Stimulated activated memory B cell treated with anti-CD40 and anti-IgM and Interleukin-4, amounts not matched to agents 10 μg/mL and 1 μg/mL and 100 μg/mL, for 72 hours (primary cell): ENCODE measurements around the gene RPH3AL.
"Not testable (repeated sequence)": the region's sequence is repeated elsewhere in the genome, so short reads cannot be mapped to it uniquely, and the experiment has no call there.

Source experiments
- ATAC-seq: fragments of 150-1000 bp; cut with Tn5 transposase; 2 replicates; pipeline ENCODE4 v1.10.0; 2021
- H3K27ac Mint-ChIP-seq: one replicate; pipeline ENCODE4 v1.8.0; 2022; ENCODE audit warnings: mild to moderate bottlenecking, mixed read lengths
- H3K27me3 Mint-ChIP-seq: one replicate; pipeline ENCODE4 v1.8.0; 2022; ENCODE audit warnings: mixed read lengths
- H3K36me3 Mint-ChIP-seq: one replicate; pipeline ENCODE4 v1.8.0; 2022; ENCODE audit warnings: mixed read lengths
- H3K4me1 Mint-ChIP-seq: one replicate; pipeline ENCODE4 v1.8.0; 2022; ENCODE audit warnings: mixed read lengths
- H3K4me3 Mint-ChIP-seq: one replicate; pipeline ENCODE4 v1.8.0; 2022; ENCODE audit warnings: mild to moderate bottlenecking, moderate library complexity, mixed read lengths
- H3K9me3 Mint-ChIP-seq: one replicate; pipeline ENCODE4 v1.8.0; 2022; ENCODE audit warnings: mixed read lengths

The RPH3AL gene

GRCh38 chr17:366657-367615, 14.3 kb upstream of the RPH3AL start:
- Mint-ChIP-seq H3K4me1 (peaks cover 16% of the 10 kb centered on the region), H3K27me3 (peaks cover 25% of the 10 kb centered on the region), H3K36me3 (peaks cover 22% of the 10 kb centered on the region)
- not testable (repeated sequence) for H3K4me3 Mint-ChIP-seq, H3K27ac Mint-ChIP-seq, ATAC-seq, H3K9me3 Mint-ChIP-seq

- H3K9me3 Mint-ChIP-seq = peaks cover 9% of the 10 kb centered on the region
- H3K27me3 Mint-ChIP-seq = peaks cover 25% of the 10 kb centered on the region
- peaks cover 16% of the 10 kb centered on the region for H3K4me1 Mint-ChIP-seq
- H3K4me3 Mint-ChIP-seq = no peak overlapping the region
- no peak overlapping the region for H3K27ac Mint-ChIP-seq
- H3K36me3 Mint-ChIP-seq = peaks cover 18% of the 10 kb centered on the region
- no peak for ATAC-seq
Measured at GRCh38 chr17:364766-365165, 12.2 kb upstream of the RPH3AL start.

- Mint-ChIP-seq H3K27me3 (peaks cover 25% of the 10 kb centered on the region), H3K9me3 (peaks cover 9% of the 10 kb centered on the region), H3K27ac (no peak overlapping the region), H3K4me1 (peaks cover 16% of the 10 kb centered on the region), H3K4me3 (no peak overlapping the region), H3K36me3 (peaks cover 13% of the 10 kb centered on the region)
- no peak for ATAC-seq
Measured at GRCh38 chr17:364308-364707, 11.7 kb upstream of the RPH3AL start.

- H3K9me3 Mint-ChIP-seq = no peaks in the 10 kb centered on the region
- H3K36me3 Mint-ChIP-seq = peaks cover under 1% of the 10 kb centered on the region
- no peak overlapping the region for H3K27ac Mint-ChIP-seq
- no peak for ATAC-seq
- H3K4me1 Mint-ChIP-seq = peaks cover 16% of the 10 kb centered on the region
- peaks cover 25% of the 10 kb centered on the region for H3K27me3 Mint-ChIP-seq
- no peak overlapping the region for H3K4me3 Mint-ChIP-seq
Measured at GRCh38 chr17:362721-363120, 10.1 kb upstream of the RPH3AL start.

DNA sequence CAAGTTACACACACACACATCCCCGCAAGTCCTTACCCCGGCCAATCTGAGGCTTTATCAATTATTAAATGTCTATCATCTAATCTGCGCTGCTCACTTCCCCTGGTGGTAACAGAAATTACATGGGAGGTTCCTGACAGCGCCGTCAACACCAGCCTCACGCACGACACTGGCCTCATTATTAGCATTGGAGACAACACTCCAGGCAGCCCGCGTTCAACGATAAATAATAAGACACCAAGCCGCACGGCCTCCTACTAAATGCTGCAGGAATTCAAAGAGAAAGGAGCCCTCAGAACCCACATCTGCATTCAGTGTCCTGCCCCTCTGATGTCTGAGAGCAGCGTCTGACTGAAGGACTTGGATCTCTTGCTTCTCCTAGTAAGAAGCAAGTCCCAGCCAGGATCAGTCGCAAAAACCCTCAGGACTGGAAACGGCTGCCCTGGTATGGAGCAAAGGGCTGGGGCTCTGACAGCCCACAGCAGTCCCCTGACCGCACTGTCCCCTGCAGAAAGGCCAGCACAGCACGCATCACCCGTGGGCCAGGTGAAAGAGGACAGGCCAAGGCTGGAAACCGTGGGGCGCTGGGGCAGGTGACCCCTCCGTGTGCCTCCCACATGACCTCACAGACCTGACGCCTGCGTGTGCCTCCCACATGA, 7.6 kb upstream of the RPH3AL start:
- no peak for ATAC-seq
- H3K27ac Mint-ChIP-seq = no peak overlapping the region
- no peaks in the 10 kb centered on the region for H3K36me3 Mint-ChIP-seq
- no peak overlapping the region for H3K4me3 Mint-ChIP-seq
- no peaks in the 10 kb centered on the region for H3K9me3 Mint-ChIP-seq
- peaks cover 16% of the 10 kb centered on the region for H3K27me3 Mint-ChIP-seq
- peaks cover 7% of the 10 kb centered on the region for H3K4me1 Mint-ChIP-seq

- Mint-ChIP-seq H3K9me3 (no peaks in the 10 kb centered on the region), H3K27ac (no peak overlapping the region), H3K27me3 (peaks cover under 1% of the 10 kb centered on the region), H3K4me3 (no peak overlapping the region), H3K4me1 (no peaks in the 10 kb centered on the region), H3K36me3 (no peaks in the 10 kb centered on the region)
- ATAC-seq = no peak
Measured at GRCh38 chr17:358491-359151, 6.0 kb upstream of the RPH3AL start.

DNA sequence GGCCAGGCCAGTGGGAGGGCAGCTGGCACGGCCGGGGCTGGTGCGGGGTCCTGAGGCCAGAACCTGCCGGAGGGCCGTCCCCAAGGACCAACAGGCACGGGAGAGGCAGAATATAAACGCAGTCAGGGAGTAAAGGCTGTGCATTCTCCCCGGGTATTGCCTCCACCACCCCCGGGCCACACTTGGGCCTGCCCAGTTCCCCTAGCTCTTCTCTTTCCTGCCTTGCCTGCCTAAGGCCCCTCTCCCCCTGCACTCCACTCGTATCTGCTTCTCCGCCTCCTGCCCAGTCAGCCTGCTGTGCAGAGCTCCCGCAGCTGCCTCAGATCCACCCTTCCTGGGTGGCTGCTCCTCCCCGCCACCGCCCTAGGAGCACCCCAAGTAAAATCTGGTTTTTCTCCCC, 5.0 kb upstream of the RPH3AL start:
- H3K4me3 Mint-ChIP-seq = no peak overlapping the region
- ATAC-seq = no peak
- H3K27ac Mint-ChIP-seq = no peak overlapping the region
- H3K9me3 Mint-ChIP-seq = no peaks in the 10 kb centered on the region
- peaks cover under 1% of the 10 kb centered on the region for H3K27me3 Mint-ChIP-seq
- H3K36me3 Mint-ChIP-seq = no peaks in the 10 kb centered on the region
- no peaks in the 10 kb centered on the region for H3K4me1 Mint-ChIP-seq

DNA sequence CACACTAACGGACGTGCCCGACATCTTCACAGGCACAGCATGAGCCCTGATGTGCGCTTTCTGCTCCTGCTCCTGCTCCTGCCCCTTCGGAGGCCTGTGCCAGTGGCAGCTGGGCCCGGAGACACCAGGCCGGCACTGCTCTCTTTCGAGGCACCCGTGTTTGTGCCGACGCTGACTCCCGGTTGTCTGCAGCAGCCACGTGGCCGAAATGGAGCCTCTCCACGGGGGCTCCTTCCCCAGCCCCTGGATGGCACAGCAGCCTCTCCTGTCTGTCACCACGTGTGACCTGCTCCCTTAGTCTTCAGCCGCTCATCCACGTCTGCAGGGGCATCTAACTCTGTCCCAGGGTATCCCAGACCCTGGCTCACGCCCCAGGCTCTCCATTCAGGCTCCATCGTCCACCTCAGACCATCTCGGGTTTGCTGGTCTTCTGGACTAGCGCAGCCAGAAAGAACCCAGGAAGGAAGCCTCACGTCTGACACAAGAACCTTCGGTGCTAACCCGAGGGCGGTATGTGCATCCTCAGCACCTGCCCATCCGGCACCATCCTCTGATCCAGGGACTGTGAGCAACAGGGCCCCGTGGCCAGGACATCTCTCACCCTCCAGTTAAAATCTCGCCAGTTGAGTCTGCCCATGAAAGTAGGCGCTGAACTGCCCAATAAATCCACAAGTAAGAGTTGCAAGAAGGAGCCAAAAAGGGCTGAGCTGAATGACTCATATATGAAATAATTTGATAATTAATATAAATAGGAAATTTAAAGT, 4.2 kb upstream of the RPH3AL start:
- no peaks in the 10 kb centered on the region for H3K4me1 Mint-ChIP-seq
- no peak for ATAC-seq
- H3K27me3 Mint-ChIP-seq = peaks cover 8% of the 10 kb centered on the region
- H3K4me3 Mint-ChIP-seq = no peak overlapping the region
- no peaks in the 10 kb centered on the region for H3K9me3 Mint-ChIP-seq
- no peaks in the 10 kb centered on the region for H3K36me3 Mint-ChIP-seq
- H3K27ac Mint-ChIP-seq = no peak overlapping the region

GRCh38 chr17:354651-355556, 2.3 kb upstream of the RPH3AL start:
- ATAC-seq = no peak

DNA sequence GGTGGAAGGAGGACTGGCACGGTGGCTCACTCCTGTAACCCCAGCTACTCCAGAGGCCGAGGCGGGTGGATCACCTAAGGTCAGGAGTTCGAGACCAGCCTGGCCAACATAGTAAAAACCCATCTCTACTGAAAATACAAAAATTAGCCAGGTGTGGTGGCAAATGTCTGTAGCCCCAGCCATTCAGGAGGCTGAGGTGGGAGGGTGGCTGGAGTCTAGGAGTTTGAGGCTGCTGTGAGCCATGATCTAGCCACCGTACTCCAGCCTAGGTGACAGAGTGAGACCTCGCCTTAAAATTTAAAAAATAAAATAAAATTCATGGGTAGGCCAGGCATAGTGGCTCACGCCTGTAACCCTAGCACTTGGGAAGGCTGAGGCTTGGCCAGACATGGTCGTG, 1.2 kb upstream of the RPH3AL start:
- Mint-ChIP-seq H3K27me3 (peaks cover 21% of the 10 kb centered on the region), H3K4me1 (peaks cover 12% of the 10 kb centered on the region), H3K9me3 (no peaks in the 10 kb centered on the region), H3K27ac (no peak overlapping the region), H3K4me3 (no peak overlapping the region), H3K36me3 (no peaks in the 10 kb centered on the region)
- ATAC-seq = no peak

More at GRCh38 chr17:354651-355556, 2.3 kb upstream of the RPH3AL start:
- Mint-ChIP-seq H3K9me3 (no peaks in the 10 kb centered on the region), H3K4me3 (no peak overlapping the region), H3K27ac (no peak overlapping the region), H3K36me3 (no peaks in the 10 kb centered on the region), H3K27me3 (peaks cover 21% of the 10 kb centered on the region), H3K4me1 (peaks cover 12% of the 10 kb centered on the region)

DNA sequence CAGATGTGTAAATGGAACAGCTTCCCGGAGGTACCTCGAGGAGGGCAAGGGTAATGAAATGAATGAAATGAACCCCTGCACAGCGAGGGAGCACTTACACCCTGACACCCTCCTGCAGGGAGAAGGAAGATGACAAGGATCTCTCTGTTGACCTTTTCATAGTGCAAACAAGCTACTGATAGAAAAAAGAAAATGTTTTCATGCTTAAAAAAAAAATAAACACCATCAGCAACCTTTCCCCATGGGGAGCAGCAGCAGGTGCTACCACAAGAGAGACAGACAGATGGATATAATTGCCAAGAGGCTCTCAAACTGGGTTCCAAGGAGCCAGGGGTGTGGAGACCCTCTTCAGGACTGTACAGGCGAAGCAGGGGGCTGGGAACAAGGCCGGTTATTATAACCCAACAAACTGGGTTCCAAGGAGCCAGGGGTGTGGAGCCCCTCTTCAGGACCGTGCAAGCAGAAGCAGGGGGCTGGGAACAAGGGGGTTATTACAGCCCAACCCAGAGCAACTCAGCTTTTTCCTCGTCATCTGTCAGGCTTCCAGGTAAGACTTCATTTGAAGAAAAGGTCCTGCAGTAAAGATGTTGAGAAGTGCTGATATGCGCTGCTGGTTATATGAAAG, 718 bp upstream of the RPH3AL start:
- Mint-ChIP-seq H3K4me1 (peaks cover 12% of the 10 kb centered on the region), H3K4me3 (no peak overlapping the region), H3K9me3 (no peaks in the 10 kb centered on the region), H3K36me3 (no peaks in the 10 kb centered on the region), H3K27me3 (peaks cover 21% of the 10 kb centered on the region), H3K27ac (no peak overlapping the region)
- peak; percentile 55 for ATAC-seq

DNA sequence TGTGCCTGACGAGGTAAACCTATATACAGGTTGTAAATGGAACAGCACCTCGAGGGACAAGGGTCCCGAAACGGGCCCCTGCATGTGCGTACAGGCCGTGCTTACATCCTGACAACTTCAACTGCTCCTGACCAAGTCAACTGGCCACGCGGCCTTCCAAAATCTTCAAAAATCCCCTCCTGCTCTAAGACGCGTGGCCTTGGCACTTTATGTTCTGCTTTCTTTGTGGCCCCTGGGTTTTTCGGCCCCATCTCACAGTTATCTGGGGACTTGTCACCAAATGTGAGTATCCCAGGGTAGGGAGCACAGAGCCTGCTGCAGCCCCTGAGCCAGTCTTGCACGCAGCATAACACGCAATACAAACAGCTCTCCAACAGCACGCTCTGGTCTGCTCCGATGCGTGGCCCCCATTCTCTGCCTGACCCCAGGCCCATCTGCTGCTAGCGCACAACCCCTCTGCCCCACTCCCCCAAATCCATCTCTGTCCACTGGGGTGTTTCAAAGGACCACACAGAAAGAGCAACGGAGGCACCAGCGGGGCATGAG, 659 bp downstream of the RPH3AL start:
- Mint-ChIP-seq H3K9me3 (no peaks in the 10 kb centered on the region), H3K27ac (no peak overlapping the region), H3K4me3 (no peak overlapping the region), H3K36me3 (no peaks in the 10 kb centered on the region), H3K4me1 (peaks cover 12% of the 10 kb centered on the region), H3K27me3 (peaks cover 21% of the 10 kb centered on the region)
- no peak for ATAC-seq

DNA sequence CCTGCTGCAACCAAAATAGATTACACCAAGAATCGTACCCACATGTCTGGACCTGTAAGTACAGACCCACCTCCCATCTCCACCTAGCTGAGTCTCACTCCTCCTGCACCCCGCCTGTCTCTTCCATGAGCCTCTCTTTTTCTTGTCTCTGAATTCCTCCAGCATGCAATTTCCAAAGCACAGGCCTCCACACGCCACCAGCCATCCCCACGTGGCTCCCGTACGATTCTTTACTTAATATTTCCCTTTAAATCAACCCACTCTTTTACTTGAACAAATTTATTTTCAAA, 1.2 kb downstream of the RPH3AL start:
- H3K27ac Mint-ChIP-seq = no peak overlapping the region
- peaks cover 12% of the 10 kb centered on the region for H3K4me1 Mint-ChIP-seq
- H3K9me3 Mint-ChIP-seq = no peaks in the 10 kb centered on the region
- ATAC-seq = no peak
- H3K4me3 Mint-ChIP-seq = no peak overlapping the region
- H3K36me3 Mint-ChIP-seq = no peaks in the 10 kb centered on the region
- H3K27me3 Mint-ChIP-seq = peaks cover 21% of the 10 kb centered on the region
